C4-2B (cell line): ENCODE results near the gene RPS27L.

Source experiments
- ZFX ChIP-seq: fragments of 450-650 bp; IDR thresholded peaks from 2 replicates; pipeline ENCODE4 v1.6.1; 2017
- TF ChIP-seq, protein P1 (sequence below): fragments of 450-650 bp; conservative IDR thresholded peaks from 2 replicates; pipeline ENCODE4 v1.5.1; 2017; ENCODE audit warnings: mild to moderate bottlenecking

DNA sequence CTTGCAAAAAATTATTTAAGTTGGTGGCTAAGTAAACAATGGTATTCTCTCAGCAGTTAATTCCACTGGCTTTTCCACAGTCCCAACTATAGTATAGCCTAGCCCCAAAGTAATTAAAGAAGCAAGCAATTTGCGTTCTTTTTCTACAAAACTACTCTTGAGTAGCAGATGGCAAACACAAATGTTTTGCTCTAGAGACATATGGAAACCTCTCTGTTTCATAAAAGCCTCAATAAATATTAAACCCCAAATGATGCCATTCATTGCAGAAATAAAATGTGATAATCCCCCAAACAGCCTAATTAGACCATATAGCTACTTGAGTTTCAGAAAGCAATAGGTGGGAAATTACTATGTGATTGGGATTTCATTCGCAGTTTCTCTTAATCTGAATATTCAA is 23.5 kb upstream of the RPS27L start:
- TF ChIP-seq, protein P1, sequence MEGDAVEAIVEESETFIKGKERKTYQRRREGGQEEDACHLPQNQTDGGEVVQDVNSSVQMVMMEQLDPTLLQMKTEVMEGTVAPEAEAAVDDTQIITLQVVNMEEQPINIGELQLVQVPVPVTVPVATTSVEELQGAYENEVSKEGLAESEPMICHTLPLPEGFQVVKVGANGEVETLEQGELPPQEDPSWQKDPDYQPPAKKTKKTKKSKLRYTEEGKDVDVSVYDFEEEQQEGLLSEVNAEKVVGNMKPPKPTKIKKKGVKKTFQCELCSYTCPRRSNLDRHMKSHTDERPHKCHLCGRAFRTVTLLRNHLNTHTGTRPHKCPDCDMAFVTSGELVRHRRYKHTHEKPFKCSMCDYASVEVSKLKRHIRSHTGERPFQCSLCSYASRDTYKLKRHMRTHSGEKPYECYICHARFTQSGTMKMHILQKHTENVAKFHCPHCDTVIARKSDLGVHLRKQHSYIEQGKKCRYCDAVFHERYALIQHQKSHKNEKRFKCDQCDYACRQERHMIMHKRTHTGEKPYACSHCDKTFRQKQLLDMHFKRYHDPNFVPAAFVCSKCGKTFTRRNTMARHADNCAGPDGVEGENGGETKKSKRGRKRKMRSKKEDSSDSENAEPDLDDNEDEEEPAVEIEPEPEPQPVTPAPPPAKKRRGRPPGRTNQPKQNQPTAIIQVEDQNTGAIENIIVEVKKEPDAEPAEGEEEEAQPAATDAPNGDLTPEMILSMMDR, result no peak
- TF ChIP-seq ZFX, result no peak
